NCI-H226 (cell line): ENCODE data around the gene BTBD16.

ENCODE experiments used
- DNase-seq: peaks from one replicate; pipeline ENCODE4 v3.0.0-alpha.2; 2015

The BTBD16 gene

DNA sequence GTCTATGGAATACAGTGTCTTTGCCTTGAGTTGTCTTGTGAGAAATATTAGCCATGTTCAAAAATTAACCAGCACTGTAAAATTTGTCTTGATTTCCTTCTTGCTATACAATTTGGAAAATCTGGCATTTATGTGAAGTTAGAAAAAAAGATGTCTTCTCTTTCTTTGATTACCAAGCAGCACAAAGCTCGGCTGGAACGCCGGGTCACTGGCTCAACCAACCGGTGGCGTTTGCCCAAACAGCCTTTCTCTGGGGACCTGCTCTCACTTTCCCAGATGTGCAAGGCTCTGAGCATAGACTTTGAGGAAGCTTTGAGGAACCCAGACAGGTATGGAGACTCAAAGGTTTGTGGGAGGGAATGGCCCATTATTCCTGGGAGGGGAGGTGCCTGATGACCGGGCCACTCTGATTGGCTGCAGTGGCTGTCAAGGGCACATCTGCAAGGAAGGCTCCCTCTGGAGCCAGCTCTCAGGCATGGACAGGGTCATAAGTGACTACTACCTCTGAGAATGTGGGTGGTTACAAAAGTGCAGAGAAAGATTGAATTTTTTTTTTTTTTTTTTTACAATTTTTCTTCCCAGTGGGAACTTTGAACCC is 5.6 kb downstream of the BTBD16 start:
- DNase-seq = peak; percentile 37

- no peak for DNase-seq
These were observed 6.5 kb downstream of the BTBD16 start for GRCh38 chr10:122277526-122278136.

- no peak for DNase-seq
These were observed 8.6 kb downstream of the BTBD16 start for GRCh38 chr10:122279725-122280141.

DNA sequence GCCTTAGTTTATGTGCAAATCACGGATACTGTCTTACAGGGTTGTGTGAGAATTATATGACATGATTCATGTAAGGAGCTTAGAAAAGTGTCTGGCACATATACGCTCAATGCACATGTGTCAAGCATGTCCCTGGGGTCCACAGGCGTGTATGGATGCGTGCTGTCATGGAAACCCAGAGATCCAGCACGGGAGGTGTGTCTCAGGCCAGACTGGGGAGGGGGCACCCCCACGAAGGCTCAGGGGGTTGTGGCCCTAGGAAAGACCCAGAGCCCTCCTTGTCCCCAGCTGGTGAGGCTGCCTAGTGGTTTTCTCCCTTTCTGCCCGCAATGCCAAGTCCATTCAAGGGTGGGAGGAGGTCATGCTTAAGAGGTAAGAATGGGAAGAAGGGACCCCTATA is 9.1 kb downstream of the BTBD16 start:
- no peak for DNase-seq

DNA sequence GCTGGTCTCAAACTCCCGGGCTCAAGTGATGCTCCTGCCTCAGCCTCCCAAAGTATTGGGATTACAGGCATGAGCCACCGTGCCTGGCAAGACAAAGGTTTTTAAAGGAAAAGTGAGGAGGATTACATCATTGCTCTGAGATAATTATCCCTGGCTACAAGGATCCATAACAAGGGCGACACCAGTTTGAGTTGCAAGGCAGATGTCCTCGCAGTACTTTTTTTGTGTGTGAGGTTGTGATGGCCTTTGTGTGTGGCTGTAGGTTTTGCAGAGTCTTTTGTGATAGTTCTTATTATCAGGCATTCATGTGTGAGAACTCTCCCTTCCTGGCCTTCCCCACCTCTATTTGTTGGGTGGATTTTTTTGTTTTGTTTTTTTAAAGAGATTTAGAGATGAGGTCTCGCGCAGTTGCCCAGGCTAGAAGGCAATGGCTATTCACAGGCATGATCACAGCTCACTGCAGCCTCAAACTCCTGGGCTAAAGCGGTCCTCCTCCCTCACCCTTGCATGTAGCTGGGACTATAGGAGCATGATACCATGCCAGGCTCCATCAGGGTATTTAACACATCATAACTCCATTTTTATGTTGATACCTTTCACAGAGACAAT is 10.0 kb downstream of the BTBD16 start:
- DNase-seq = no peak

DNA sequence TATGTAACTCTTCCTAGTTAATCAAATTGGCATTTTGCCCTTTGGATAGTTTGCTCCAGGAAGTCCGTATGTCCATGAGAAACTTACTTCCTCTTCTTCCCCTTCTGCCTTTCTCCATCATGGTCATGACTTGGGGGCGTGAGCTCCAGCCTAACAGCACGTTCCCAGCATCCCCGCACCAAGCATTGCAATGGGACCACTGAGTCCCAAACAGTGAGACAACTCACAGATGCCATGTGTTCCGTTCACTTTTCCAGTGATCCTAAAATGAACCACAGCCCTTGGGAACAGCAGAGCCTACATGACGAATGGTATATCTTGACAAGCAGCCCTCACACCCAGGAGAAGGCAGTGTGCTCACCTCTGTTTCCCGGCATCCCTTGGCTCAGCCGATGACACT is 10.7 kb downstream of the BTBD16 start:
- DNase-seq = no peak

- DNase-seq = no peak
These were observed 11.2 kb downstream of the BTBD16 start for GRCh38 chr10:122282253-122282671.

GRCh38 chr10:122282909-122283308 is 11.8 kb downstream of the BTBD16 start:
- DNase-seq = no peak

DNA sequence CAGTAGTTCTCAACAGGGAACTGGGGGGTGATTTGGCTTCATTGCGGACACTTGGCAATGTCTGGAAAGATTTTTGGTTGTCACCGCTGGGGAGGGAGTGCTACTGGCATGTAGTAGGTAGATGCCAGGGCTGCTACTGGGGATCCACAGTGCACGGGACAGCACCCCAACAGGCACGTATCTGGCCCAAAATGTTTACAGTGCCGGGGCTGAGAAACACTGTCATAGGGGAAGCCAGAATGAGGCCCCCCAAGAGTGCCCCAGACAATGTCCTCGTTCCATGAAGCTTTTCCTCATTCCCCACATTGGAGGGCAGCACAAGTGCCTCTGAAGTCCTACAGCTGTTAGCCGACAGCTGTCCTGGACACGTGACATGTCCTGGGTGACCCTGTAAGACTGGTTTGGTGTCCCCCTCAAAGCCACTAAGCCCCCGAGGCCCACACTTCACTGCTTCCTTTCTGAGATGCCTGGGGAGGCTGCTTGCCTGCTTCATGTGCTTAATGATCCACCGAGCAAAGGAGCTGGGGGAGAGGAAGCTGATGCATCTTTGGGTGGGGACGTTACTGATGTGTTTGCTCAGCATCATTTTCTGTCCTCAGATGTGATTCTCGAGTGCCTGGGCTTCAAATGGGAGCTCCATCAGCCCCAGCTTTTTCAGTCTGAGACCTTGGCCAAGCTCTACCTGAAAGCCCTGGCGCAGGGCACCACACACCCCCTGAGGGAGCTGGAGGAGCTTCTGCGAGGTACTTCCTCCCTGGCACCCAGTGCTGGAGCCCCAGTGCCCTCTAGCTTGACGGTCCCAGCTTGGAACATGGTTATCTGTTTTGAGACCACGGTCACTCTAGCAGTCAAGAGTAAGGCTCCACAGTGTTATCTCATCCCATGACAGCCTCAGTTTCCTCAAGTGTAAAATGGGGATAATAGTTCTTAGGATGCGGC is 14.7 kb downstream of the BTBD16 start:
- DNase-seq = no peak

- DNase-seq = peak; percentile 48
These were observed 15.8 kb downstream of the BTBD16 start for GRCh38 chr10:122286867-122287266.

DNA sequence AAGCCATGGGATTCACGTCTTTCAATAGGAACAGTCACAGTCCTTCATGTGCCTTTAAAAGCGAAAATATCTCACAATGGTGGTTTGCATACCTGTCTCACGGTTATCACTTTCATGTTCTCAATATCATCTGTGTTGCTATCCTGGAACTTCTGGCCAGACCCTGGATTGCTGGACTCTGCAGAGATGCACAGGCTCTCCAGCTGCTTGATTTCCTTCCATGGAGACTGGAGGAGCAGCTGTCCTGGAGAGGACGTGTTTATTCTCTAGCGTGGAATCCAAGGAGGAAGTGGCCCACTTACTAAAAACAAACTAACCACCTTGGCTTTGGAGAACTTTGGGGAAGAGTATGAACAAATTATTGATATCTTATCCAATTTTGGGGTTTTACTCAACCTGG is 16.5 kb downstream of the BTBD16 start:
- DNase-seq = no peak

DNA sequence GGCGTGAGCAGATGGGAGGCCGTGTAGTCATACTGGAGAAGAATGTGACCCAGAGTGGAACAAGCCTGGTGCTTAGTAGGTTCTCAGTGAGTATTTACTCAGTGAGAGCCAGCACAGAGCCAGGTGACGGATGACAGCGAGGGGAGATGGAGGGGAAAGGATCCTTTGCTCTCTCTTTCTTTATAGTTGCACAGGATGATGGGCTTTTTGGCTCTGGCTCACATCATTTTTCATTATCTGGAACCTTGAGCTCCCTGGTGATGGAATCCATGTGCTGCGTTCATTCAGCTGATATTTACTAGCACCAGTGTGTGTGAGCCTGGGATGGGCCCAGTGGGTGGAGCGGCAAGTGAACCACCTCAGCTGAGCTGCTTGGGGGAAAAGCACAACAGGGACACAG is 17.2 kb downstream of the BTBD16 start:
- DNase-seq = no peak

DNA sequence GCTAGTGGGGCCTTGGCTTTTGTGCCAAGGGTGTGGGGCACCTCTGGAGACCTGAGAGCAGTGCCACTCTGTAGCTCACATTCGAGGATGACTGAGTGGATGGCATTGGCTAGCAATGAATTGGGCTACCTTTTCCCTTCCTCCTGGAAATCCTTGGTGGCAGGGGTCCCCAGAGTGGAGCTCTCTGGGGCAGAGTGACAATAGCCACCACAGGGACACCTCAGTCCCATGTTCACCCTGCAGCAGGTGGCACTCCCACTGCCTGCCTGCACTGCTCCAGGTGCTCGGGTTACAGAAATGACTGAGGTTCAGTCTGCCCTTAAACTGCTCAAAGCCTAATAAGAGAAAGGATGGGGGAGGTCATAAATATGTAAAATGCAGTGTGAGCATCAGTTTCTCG is 17.8 kb downstream of the BTBD16 start:
- no peak for DNase-seq

GRCh38 chr10:122290334-122290733 is 19.2 kb downstream of the BTBD16 start:
- DNase-seq = no peak

- no peak for DNase-seq
These were observed 19.9 kb downstream of the BTBD16 start for GRCh38 chr10:122290833-122291532.

GRCh38 chr10:122291739-122292138 is 20.6 kb downstream of the BTBD16 start:
- DNase-seq = no peak

GRCh38 chr10:122292376-122292775 is 21.3 kb downstream of the BTBD16 start:
- no peak for DNase-seq

DNA sequence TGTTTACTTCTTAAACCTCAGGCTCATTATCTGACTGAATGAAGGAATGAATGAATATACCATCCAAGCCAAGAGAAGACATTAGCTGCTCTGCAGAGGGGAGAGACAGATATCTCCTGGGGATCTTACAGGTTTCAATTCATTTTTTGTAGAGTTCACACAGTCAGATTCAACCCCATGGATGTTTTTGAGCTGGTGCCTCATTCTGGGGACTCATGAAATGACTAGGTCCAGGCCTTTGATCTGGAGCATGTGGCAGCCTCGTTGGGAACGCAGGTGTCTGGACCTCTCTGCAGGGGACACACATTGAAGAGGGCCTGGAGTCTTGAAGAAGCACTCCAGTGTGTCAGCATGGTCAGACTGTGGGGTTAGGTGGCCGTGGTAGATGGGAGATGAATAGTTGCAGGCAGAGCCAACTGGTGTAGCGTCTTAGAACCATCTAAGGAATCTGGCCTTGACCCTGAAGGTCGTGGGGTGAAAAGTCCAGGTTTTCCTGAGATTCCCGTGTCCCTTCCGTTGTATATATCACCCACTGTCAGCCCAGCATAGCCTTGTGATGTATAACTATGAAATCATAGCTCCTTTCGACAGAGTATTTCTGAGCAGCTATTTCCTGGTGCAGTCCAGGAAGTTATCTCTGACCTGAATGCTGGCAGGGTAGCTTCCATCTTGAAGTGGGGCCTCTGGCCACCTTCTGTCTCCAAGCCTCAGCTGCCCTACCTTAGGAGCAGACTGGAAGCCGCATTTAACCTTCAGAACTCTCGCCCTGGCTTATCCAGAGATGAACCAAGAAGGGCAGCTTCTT is 22.3 kb downstream of the BTBD16 start:
- DNase-seq = no peak

DNA sequence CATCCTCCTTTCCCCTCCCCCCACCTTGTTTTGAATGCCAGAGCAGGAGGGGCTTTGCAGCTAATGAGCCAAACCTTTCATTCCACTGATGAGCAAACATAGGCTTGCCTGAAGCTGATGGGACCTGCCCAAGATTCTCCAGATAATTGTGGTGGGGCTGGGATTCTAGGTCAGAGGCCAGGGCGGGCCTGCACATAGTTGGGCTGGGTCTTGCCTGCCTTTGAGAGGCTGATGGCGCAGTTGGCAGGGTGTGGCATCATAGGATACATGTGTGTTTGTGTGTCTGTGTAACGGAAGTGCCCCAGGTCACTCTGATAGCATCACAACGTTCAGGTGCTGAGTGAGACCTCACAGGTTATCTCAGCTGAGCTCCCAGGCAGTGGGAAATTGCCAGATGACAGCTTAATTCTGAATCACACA is 22.9 kb downstream of the BTBD16 start:
- no peak for DNase-seq

DNA sequence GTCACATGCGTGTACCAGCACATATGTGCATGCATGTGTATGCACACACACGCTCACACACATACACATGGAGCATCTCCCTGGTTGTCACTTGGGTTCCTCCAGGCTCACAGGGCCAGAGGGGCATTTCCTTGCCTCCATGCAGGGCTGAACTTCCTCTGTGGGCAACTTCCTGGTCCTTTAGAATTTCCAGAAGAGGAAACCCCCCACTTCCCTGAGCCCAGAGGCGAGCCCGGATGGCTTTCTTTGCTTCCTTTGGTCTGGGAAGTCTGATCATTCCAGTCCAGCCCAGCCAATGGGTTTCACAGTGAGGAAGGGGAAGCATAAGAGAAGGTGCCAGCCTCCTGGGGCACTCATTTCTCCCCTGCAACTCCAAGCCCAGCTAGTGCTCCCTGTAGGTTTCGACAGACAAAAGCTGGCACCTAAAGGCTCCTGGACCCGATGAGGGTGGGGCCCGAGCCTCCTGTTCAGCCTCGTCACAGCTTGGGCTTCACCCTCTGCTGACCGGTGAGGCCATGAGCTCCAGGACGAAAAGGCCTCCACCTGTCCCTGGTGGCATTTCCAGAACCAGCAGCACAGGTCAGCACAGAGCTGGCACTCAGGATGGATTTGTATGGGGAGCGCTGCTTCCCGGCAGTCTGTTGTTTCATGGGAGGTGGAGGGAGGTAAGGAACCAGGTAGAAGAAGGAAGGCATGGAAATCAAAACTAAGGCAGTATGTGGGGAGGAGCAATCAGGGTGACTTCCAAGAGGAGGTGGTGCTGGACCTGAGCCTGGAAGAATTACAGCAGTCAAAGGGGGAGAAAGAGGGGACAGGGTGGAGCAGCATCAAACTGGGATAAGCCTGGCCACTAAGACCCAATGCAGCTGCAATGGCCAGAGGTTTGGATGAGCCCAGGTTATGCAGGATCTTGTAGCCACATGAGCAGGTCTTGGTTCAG is 23.7 kb downstream of the BTBD16 start:
- DNase-seq = no peak

DNA sequence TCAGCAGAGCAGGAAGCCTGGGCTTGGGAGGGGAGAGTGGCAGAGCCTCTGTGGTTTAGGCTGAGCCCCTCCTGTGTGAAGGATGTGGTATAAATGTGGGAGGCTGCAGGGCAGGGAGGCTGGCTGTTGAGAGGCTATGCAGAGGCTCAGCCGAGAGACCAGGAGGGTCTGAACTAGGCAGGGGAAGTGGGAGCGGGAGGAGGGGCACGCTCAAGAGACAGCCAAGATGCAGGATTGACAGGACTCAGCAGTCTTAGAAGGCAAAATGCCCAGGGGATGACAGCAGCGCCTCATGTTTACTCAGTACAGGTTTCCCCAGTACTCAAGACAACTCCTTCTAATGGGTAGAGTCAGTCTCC is 24.3 kb downstream of the BTBD16 start:
- DNase-seq = no peak
